HG03565 (cell line): ENCODE data around the gene TRIB2.

Experiments used
- ATAC-seq: cut with Tn5 transposase; IDR thresholded peaks from one replicate; pipeline ENCODE4 v1.9.1; 2021; ENCODE audit warnings: mild to moderate bottlenecking, moderate library complexity; ENCODE audit not compliant: unreplicated experiment

TRIB2 gene

GRCh38 chr2:12771154-12771553, 54.4 kb downstream of the TRIB2 start:
- ATAC-seq = no peak

- ATAC-seq = no peak
Observed at GRCh38 chr2:12773586-12774394, 57.1 kb downstream of the TRIB2 start.

GRCh38 chr2:12774395-12774727, 57.6 kb downstream of the TRIB2 start:
- no peak for ATAC-seq

DNA sequence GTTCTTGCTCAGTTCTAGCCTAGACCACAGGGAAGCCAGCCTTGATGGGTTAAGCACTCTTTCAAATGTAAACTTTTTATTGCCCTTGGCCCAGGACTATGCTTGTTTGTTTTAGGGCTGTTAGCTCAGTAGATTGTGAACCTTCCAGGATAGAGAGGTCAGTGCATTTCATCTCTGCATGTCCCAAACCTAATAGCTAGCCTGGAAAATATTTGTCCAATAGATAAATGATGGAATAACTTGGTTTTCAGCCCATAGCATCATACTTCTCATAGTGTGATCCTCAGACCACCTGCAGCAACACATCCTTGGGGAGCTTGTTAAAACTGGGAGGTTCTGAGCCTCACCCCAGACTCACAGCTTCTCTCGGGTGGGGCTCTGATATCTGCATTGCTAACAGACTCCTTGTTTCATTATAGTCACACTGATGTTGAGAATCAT, 59.8 kb downstream of the TRIB2 start:
- no peak for ATAC-seq

GRCh38 chr2:12778369-12778768, 61.6 kb downstream of the TRIB2 start:
- no peak for ATAC-seq

DNA sequence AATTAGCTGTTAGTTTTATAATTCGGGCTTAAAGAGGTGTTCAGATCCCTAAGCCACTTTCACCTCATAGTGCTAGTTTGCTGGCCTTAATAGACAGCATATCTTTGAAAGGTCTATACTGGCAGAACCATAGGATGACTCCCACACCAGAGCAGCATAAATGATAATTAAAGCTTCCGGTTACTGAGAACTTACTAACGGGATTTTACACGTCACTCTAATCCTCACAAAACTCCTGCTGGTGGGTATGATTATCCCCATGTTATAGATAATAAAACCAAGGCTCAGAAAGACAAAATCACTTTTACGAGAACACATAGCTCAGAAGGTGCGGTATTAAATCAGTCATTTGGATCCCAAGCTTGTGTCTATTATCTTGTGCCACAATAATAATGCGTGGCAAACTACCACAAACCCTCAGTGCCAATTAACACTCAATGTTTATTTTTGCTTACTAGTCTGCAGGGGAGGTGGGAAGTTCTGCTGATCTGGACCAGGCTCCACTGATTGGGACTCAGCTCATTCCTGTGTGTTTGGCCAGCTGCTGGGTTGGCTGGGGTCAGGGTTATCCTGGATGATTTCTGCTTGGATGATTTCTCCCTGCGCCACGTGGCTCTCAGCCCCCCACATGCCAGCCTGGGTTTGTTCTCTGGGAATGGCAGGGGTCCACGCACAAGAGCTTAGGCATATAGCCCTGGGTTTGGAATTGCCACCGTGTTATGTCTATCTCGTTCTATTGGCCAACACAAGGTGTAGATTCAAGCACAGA, 62.3 kb downstream of the TRIB2 start:
- ATAC-seq = no peak

DNA sequence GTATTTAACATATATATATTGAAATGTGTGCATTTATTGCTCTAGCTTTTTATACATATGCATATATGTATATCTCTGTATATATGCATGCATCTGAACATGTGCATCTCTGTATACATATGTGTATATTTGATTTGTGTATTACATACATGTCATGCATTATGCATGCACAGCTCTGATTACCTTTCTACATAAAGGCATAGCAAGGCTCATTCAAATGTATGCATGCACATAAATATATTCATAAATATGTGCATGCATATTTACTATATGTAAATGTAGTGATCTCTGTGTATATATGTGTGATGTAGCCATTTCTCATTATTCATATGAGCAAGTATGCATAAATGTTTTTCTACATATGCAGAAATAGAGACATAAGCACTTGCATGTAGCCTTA, 64.6 kb downstream of the TRIB2 start:
- no peak for ATAC-seq

DNA sequence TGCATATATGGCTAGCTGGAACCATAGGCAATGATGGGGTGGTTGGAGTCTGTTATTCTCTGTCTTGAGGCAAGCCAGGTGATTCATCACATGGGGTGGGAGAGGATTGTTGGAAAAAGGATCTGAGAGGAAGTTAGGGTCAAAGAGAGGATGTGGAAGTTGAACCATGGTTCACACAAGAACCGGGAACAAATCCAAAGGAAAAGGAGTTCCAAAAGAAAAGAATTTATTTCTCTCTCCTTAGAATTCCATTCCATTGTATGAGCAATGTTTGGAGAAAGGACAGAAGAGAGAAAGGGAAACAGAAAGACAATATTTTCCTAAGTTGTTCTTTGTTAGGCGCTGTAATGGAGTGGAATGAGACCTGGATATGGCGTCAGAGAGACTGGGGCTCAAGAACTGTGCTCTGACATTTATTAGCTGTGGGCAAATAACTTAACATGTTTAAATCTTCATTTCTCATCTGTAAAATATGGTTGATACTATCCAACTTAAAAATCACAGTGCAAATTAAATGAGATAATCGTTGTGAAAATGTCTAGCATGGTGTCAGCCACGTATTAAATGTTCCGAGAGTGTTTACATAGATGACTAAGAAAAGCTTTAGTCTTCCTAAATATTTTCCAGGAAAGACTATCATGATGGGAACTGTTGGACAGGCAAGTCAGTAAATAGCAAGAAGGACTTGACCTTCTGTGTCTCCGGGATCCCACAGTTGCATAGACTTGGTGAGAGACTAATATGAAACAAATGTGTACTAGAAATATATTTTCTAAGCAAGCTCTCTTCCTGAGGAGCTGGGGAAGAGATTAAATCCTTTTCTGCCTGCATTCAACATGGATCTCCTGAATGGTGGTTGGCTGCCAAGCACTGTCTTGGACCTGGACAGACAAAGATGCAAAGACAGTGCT, 71.4 kb downstream of the TRIB2 start:
- ATAC-seq = no peak

DNA sequence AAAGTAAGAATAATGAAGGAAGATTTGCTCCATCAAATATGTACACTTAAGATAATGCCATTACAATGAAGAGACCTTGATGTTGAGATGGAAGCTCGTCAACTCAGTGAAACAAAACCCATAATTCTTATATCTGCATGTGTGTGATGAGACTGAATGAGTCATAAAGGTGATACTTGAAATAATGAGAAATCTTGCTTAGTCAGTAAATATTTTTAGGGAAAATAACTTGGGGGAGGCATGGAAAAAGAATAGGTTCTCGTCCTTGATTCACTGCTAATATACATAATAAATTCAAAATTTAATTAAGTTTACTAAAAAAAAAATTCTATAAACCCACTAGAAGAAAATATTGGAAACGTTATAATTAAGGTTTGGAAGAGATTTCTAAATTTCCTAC, 75.2 kb downstream of the TRIB2 start:
- ATAC-seq = no peak
